T-helper 1 cell treated with Interleukin-12 subunit alpha and Interleukin-12 subunit beta and Interleukin-4 antibody, amounts not matched to agents 30 μg/mL and 1 μg/mL, for 36 hours (primary cell): ENCODE data around the gene DDX6.
"Not testable (repeated sequence)": the region's sequence is repeated elsewhere in the genome, so short reads cannot be mapped to it uniquely, and the experiment has no call there.

Experiments
- H3K27ac Mint-ChIP-seq: one replicate; pipeline ENCODE4 v1.8.0; 2021; ENCODE audit warnings: mild to moderate bottlenecking, mixed read lengths
- H3K27me3 Mint-ChIP-seq: one replicate; pipeline ENCODE4 v1.8.0; 2021; ENCODE audit warnings: low read depth, mixed read lengths
- H3K36me3 Mint-ChIP-seq: one replicate; pipeline ENCODE4 v1.8.0; 2021; ENCODE audit warnings: low read depth, mixed read lengths
- H3K4me1 Mint-ChIP-seq: one replicate; pipeline ENCODE4 v1.8.0; 2021; ENCODE audit warnings: low read depth, mixed read lengths
- H3K4me3 Mint-ChIP-seq: one replicate; pipeline ENCODE4 v1.8.0; 2021; ENCODE audit warnings: mild to moderate bottlenecking, moderate library complexity, mixed read lengths
- H3K9me3 Mint-ChIP-seq: one replicate; pipeline ENCODE4 v1.8.0; 2021; ENCODE audit warnings: mixed read lengths

Gene DDX6

DNA sequence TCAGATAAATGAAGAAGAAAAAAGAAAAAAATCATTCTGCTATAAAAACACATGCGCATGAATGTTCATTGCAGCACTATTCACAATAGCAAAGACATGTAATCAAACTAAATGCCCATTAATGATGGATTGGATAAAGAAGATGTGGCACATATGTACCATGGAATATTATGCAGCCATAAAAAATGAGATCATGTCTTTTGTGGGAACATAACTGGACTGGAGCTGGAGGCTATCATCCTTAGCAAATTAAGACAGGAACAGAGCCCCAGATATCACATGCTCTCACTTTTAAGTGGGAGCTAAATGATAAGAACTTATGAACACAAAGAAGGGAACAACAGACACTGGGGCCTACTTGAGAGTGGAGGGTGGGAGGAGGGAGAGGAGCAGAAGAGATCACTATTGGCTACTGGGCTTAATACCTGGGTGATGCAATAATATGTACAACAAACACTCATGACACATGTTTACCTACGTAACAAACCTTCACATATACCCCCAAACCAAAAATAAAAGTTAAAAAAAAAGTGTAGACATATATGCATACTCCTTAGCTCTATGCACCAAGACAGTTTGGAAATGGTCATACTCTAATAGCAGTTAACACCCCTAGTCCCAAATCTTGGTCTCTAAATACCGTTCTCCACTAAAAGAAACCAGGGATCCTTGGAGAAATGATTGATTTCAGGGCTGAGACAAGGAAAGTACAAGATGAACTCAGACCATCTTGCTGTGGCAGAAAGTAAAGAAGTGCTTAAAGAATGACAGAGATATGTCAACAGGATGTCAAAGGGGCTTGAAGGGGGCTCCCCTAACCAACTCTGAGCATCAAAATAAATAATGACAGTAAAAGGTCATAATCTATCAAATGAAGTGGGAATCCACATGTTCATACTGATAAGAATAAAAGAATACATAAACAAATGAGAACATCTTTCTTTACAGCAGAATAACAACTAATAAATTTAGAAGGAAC, 17.1 kb upstream of the DDX6 start:
- H3K4me1 Mint-ChIP-seq = peaks cover 5% of the 10 kb centered on the region
- peaks cover 3% of the 10 kb centered on the region for H3K27me3 Mint-ChIP-seq
- H3K4me3 Mint-ChIP-seq = no peak overlapping the region

DNA sequence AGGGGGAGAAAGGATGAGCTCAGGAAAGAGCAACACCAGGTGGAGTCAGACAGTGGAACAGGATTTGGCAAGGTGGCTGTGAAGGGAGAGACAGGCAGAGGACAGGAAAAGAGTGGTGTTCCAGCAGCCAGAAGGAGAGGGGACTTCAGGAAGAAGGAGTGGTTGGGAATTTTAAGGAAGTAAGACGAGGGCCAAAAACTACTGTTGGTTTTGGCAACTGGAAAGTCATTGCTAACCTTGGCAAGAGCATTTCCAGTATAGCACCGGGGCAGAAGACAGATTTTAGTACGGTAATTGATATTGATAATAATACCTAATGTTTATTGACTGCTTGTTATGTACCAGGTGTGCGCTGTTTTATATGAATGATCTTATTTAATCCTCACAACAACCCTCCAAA, 15.4 kb upstream of the DDX6 start:
- Mint-ChIP-seq H3K27me3 (peaks cover 3% of the 10 kb centered on the region), H3K4me1 (peaks cover 5% of the 10 kb centered on the region), H3K27ac (no peak overlapping the region), H3K36me3 (no peaks in the 10 kb centered on the region), H3K4me3 (no peak overlapping the region), H3K9me3 (no peaks in the 10 kb centered on the region)

More for the DNA sequence above, 17.1 kb upstream of the DDX6 start:
- H3K9me3 Mint-ChIP-seq = no peaks in the 10 kb centered on the region
- H3K27ac Mint-ChIP-seq = no peak overlapping the region
- H3K36me3 Mint-ChIP-seq = no peaks in the 10 kb centered on the region

- H3K4me1 Mint-ChIP-seq = peaks cover 5% of the 10 kb centered on the region
- no peak overlapping the region for H3K4me3 Mint-ChIP-seq
- H3K9me3 Mint-ChIP-seq = no peaks in the 10 kb centered on the region
- H3K36me3 Mint-ChIP-seq = no peaks in the 10 kb centered on the region
- H3K27ac Mint-ChIP-seq = no peak overlapping the region
- peaks cover 3% of the 10 kb centered on the region for H3K27me3 Mint-ChIP-seq
Measured at GRCh38 chr11:118804094-118804493, 13.1 kb upstream of the DDX6 start.

- Mint-ChIP-seq H3K27me3 (no peaks in the 10 kb centered on the region), H3K27ac (no peak overlapping the region), H3K4me1 (peaks cover 2% of the 10 kb centered on the region), H3K4me3 (no peak overlapping the region), H3K36me3 (no peaks in the 10 kb centered on the region), H3K9me3 (no peaks in the 10 kb centered on the region)
Measured at GRCh38 chr11:118799372-118799771, 8.4 kb upstream of the DDX6 start.

DNA sequence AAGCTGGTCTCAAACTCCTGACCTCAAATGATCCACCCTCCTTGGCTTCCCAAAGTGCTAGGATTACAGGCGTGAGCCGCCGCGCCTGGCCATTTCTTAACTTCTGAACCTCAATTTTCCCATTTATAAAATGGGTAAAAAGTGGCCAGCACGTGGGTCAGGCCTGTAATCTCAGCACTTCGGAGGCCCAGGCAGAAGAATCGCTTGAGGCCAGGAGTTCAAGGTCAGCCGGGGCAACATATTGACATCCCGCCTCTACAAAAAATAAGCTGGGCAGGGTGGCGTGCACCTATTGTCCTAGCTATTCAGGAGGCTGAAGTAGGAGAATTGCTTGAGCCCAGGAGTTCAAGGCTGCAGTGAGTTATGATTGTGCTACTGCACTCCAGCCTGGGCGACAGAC, 6.5 kb upstream of the DDX6 start:
- H3K36me3 Mint-ChIP-seq = no peaks in the 10 kb centered on the region

GRCh38 chr11:118792570-118793124, 1.7 kb upstream of the DDX6 start:
- Mint-ChIP-seq H3K27me3 (no peaks in the 10 kb centered on the region), H3K4me3 (peak overlapping the region; percentile 100), H3K36me3 (peaks cover 9% of the 10 kb centered on the region), H3K27ac (peak overlapping the region; percentile 99), H3K9me3 (no peaks in the 10 kb centered on the region), H3K4me1 (peaks cover 12% of the 10 kb centered on the region)

More for the DNA sequence above, 6.5 kb upstream of the DDX6 start:
- Mint-ChIP-seq H3K27me3 (no peaks in the 10 kb centered on the region), H3K4me3 (no peak overlapping the region), H3K27ac (no peak overlapping the region), H3K4me1 (peaks cover 7% of the 10 kb centered on the region), H3K9me3 (no peaks in the 10 kb centered on the region)

GRCh38 chr11:118791961-118792569, 1.1 kb upstream of the DDX6 start:
- H3K9me3 Mint-ChIP-seq = no peaks in the 10 kb centered on the region
- H3K27me3 Mint-ChIP-seq = no peaks in the 10 kb centered on the region
- peaks cover 9% of the 10 kb centered on the region for H3K36me3 Mint-ChIP-seq
- peak overlapping the region; percentile 99 for H3K27ac Mint-ChIP-seq
- peaks cover 12% of the 10 kb centered on the region for H3K4me1 Mint-ChIP-seq
- H3K4me3 Mint-ChIP-seq = peak overlapping the region; percentile 100

GRCh38 chr11:118790357-118791110, 430 bp downstream of the DDX6 start:
- peaks cover 21% of the 10 kb centered on the region for H3K4me1 Mint-ChIP-seq
- no peaks in the 10 kb centered on the region for H3K27me3 Mint-ChIP-seq
- H3K27ac Mint-ChIP-seq = peak overlapping the region; percentile 99
- no peaks in the 10 kb centered on the region for H3K9me3 Mint-ChIP-seq
- peak overlapping the region; percentile 100 for H3K4me3 Mint-ChIP-seq
- peaks cover 14% of the 10 kb centered on the region for H3K36me3 Mint-ChIP-seq

DNA sequence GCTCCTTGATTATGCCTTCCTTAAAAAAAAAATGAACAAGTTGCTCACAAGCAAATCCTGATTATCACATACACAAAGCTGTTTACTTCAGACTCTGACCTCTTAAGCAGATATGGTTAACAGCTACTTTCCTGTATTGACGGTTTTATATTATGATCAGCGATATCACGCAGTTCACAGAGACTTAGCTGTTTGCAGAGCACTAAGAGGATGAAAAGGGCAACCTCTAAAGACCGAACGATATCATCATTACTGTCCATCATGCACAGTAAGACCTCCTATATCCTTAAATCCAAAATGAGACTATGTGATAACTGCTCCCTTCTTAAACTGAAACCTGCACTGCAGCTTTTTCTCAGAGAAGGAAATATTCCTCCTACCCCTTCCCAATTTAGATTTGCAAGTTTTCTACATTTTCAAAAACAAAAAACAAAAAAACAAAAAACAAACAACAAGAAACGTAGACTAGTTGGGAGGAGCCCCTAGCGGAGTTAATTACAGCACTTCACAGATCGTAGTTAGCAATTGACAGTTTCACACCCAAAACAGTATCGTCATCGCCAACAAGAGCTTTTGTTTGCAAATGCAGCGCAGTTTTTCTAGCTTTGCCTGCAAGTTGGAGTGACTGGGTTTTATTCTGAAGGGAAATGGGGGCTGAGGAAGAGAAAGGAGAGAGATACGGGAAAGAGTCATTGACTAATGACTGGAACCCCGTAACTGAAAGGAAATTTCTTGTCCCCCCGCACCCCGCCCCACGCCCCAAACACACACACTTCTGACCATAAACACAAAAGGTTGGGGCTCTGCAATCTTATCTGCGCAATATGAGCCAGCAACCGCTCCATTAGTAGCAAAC, 1.2 kb downstream of the DDX6 start:
- H3K27ac Mint-ChIP-seq = peak overlapping the region; percentile 99
- H3K4me3 Mint-ChIP-seq = peak overlapping the region; percentile 100
- peaks cover 18% of the 10 kb centered on the region for H3K36me3 Mint-ChIP-seq
- no peaks in the 10 kb centered on the region for H3K27me3 Mint-ChIP-seq
- H3K9me3 Mint-ChIP-seq = no peaks in the 10 kb centered on the region
- H3K4me1 Mint-ChIP-seq = peaks cover 21% of the 10 kb centered on the region

- Mint-ChIP-seq H3K4me1 (peaks cover 20% of the 10 kb centered on the region), H3K9me3 (no peaks in the 10 kb centered on the region), H3K27me3 (no peaks in the 10 kb centered on the region), H3K4me3 (peak overlapping the region; percentile 44), H3K36me3 (peaks cover 24% of the 10 kb centered on the region), H3K27ac (peak overlapping the region; percentile 52)
Measured at GRCh38 chr11:118786657-118787056, 4.3 kb downstream of the DDX6 start.

GRCh38 chr11:118785362-118785761, 5.6 kb downstream of the DDX6 start:
- Mint-ChIP-seq H3K4me3 (no peak overlapping the region), H3K27ac (no peak overlapping the region), H3K9me3 (no peaks in the 10 kb centered on the region)

GRCh38 chr11:118783724-118784495, 7.1 kb downstream of the DDX6 start:
- no peak overlapping the region for H3K4me3 Mint-ChIP-seq

More at GRCh38 chr11:118785362-118785761, 5.6 kb downstream of the DDX6 start:
- peaks cover 20% of the 10 kb centered on the region for H3K4me1 Mint-ChIP-seq
- H3K36me3 Mint-ChIP-seq = peaks cover 27% of the 10 kb centered on the region
- H3K27me3 Mint-ChIP-seq = no peaks in the 10 kb centered on the region

DNA sequence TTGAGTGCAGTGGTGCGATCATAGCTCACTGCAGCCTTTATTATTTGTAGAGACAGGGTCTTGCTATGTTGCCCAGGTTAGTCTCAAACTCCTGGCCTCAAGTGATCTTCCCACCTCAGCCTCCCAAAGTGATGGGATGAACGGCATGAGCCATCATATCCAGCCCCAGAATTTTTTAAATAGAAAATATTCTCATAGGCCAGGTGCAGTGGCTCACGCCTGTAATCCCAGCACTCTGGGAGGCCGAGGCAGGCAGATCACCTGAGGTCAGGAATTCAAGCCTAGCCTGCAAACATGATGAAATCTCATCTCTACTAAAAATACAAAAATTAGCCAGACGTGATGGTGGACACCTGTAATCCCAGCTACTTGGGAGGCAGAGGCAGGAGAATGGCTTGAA, 7.6 kb downstream of the DDX6 start:
- H3K36me3 Mint-ChIP-seq = peaks cover 33% of the 10 kb centered on the region

More at GRCh38 chr11:118783724-118784495, 7.1 kb downstream of the DDX6 start:
- Mint-ChIP-seq H3K27ac (no peak overlapping the region), H3K4me1 (peaks cover 16% of the 10 kb centered on the region), H3K9me3 (no peaks in the 10 kb centered on the region), H3K27me3 (no peaks in the 10 kb centered on the region), H3K36me3 (peaks cover 30% of the 10 kb centered on the region)

More for the DNA sequence above, 7.6 kb downstream of the DDX6 start:
- not testable (repeated sequence) for H3K27ac Mint-ChIP-seq, H3K9me3 Mint-ChIP-seq, H3K4me3 Mint-ChIP-seq, H3K27me3 Mint-ChIP-seq
- peaks cover 18% of the 10 kb centered on the region for H3K4me1 Mint-ChIP-seq
